Loucy (cell line): ENCODE measurements around the gene IL36B.

Experiments
- H2AFZ ChIP-seq: fragments of 200-600 bp; sonication (generic); 2 replicates; pipeline ENCODE4 v1.6.0; 2016; ENCODE audit warnings: antibody characterized with exemption, mild to moderate bottlenecking, low read length, moderate library complexity
- H3F3A ChIP-seq: fragments of 200-600 bp; 2 replicates; pipeline ENCODE4 v1.6.0; 2016; ENCODE audit warnings: antibody characterized with exemption, low read depth, mild to moderate bottlenecking
- H3K27me3 ChIP-seq: fragments of 200-600 bp; sonication (generic); 2 replicates; pipeline ENCODE4 v1.6.1; 2014; ENCODE audit warnings: low read length, mild to moderate bottlenecking; ENCODE audit not compliant: insufficient read depth, poor library complexity, severe bottlenecking
- H3K36me3 ChIP-seq: fragments of 200-600 bp; sonication (generic); 2 replicates; pipeline ENCODE4 v1.6.1; 2016; ENCODE audit warnings: low read length; ENCODE audit not compliant: insufficient read depth
- H3K4me1 ChIP-seq: fragments of 200-600 bp; sonication (generic); 2 replicates; pipeline ENCODE4 v1.5.1; 2014; ENCODE audit warnings: low read length, mild to moderate bottlenecking; ENCODE audit not compliant: insufficient read depth, poor library complexity, severe bottlenecking
- H3K4me2 ChIP-seq: fragments of 200-600 bp; sonication (generic); 2 replicates; pipeline ENCODE4 v1.6.0; 2014; ENCODE audit warnings: antibody characterized with exemption, low read length, low read depth, mild to moderate bottlenecking; ENCODE audit not compliant: poor library complexity, severe bottlenecking
- H3K4me3 ChIP-seq: fragments of 200-600 bp; sonication (generic); 2 replicates; pipeline ENCODE4 v1.5.1; 2014; ENCODE audit warnings: low read length, mild to moderate bottlenecking, mixed read lengths; ENCODE audit not compliant: poor library complexity, severe bottlenecking
- H3K79me2 ChIP-seq: fragments of 200-600 bp; sonication (generic); 2 replicates; pipeline ENCODE4 v1.6.1; 2014; ENCODE audit warnings: low read length; ENCODE audit not compliant: insufficient read depth
- H3K9ac ChIP-seq: fragments of 200-600 bp; sonication (generic); 2 replicates; pipeline ENCODE4 v1.6.0; 2014; ENCODE audit warnings: mild to moderate bottlenecking, low read depth, low read length, moderate library complexity; ENCODE audit not compliant: poor library complexity, severe bottlenecking
- H3K9me2 ChIP-seq: fragments of 200-600 bp; sonication (generic); replicated peaks from 2 replicates; pipeline ENCODE4 v1.6.1; 2016; ENCODE audit warnings: low read depth, low read length, mixed read lengths
- H3K9me3 ChIP-seq: fragments of 200-600 bp; sonication (generic); 2 replicates; pipeline ENCODE4 v1.6.1; 2014; ENCODE audit warnings: mild to moderate bottlenecking, antibody characterized with exemption, low read length, low read depth; ENCODE audit not compliant: insufficient read depth
- H4K20me1 ChIP-seq: fragments of 200-600 bp; sonication (generic); 2 replicates; pipeline ENCODE4 v1.6.0; 2014; ENCODE audit warnings: antibody characterized with exemption, low read length, mild to moderate bottlenecking; ENCODE audit not compliant: insufficient read depth, poor library complexity, severe bottlenecking
- EZH2phosphoT487 ChIP-seq: fragments of 200-600 bp; IDR thresholded peaks from 2 replicates; pipeline ENCODE4 v1.6.1; 2018; ENCODE audit warnings: antibody characterized with exemption, mild to moderate bottlenecking, moderate library complexity, borderline replicate concordance
- TF ChIP-seq, protein P1 (sequence below): fragments of 200-600 bp; sonication (generic); conservative IDR thresholded peaks from 2 replicates; pipeline ENCODE4 v1.5.1; 2014; ENCODE audit warnings: mild to moderate bottlenecking, antibody characterized with exemption, low read length

The IL36B gene

DNA sequence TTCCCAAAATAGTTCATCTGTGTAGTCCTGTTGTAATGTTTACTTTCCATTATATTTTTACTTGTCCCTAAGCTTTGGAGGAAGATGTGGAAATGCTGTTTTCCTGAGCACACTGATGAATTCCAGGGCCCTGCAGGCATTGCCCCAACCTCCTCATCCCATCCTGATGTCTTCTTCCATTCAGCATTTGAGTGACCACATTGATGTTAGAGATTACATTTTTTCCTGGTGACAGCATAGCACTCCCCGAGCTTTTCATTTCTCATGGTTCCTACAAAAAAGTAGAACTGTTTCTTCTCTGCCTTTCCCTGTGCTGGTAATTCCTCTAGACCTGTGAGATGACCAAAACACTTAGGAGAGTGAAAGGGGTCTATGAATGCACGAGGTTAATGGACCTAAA lies 42.6 kb downstream of the IL36B start:
- no peaks in the 10 kb centered on the region for H3K9me3 ChIP-seq
- H4K20me1 ChIP-seq: no peaks in the 10 kb centered on the region
- H3F3A ChIP-seq: no peaks in the 10 kb centered on the region
- H3K4me2 ChIP-seq: no peak overlapping the region
- TF ChIP-seq, protein P1, sequence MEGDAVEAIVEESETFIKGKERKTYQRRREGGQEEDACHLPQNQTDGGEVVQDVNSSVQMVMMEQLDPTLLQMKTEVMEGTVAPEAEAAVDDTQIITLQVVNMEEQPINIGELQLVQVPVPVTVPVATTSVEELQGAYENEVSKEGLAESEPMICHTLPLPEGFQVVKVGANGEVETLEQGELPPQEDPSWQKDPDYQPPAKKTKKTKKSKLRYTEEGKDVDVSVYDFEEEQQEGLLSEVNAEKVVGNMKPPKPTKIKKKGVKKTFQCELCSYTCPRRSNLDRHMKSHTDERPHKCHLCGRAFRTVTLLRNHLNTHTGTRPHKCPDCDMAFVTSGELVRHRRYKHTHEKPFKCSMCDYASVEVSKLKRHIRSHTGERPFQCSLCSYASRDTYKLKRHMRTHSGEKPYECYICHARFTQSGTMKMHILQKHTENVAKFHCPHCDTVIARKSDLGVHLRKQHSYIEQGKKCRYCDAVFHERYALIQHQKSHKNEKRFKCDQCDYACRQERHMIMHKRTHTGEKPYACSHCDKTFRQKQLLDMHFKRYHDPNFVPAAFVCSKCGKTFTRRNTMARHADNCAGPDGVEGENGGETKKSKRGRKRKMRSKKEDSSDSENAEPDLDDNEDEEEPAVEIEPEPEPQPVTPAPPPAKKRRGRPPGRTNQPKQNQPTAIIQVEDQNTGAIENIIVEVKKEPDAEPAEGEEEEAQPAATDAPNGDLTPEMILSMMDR: no peak
- H2AFZ ChIP-seq: no peak overlapping the region
- no peaks in the 10 kb centered on the region for H3K36me3 ChIP-seq
- H3K79me2 ChIP-seq: no peaks in the 10 kb centered on the region
- no peaks in the 10 kb centered on the region for H3K27me3 ChIP-seq
- no peaks in the 10 kb centered on the region for H3K9me2 ChIP-seq
- no peak overlapping the region for H3K4me3 ChIP-seq
- H3K4me1 ChIP-seq: no peaks in the 10 kb centered on the region
- H3K9ac ChIP-seq: no peak overlapping the region

DNA sequence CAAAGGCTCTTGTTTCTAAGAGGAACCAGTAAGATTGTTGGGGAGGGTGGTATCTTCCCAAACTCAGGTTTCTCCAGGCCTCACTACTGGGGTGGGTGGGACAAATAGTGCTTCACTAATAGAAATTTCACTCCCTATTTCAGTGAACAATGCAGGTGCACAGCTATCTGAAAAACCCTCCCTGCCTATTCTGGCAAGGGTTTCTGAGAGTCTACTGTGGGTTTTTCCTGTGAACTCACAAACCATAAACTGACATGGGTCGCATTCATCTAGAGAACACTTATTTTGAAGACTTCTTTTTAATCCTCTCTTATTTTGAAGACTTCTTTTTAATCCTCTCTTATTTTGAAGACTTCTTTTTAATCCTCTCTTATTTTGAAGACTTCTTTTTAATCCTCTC lies 43.0 kb downstream of the IL36B start:
- H3K4me3 ChIP-seq: no peak overlapping the region
- H3K27me3 ChIP-seq: no peaks in the 10 kb centered on the region
- H3K9ac ChIP-seq: no peak overlapping the region
- no peaks in the 10 kb centered on the region for H3K9me3 ChIP-seq
- no peak for TF ChIP-seq EZH2phosphoT487
- TF ChIP-seq, protein P1: no peak
- no peak overlapping the region for H2AFZ ChIP-seq
- no peaks in the 10 kb centered on the region for H4K20me1 ChIP-seq
- no peak overlapping the region for H3K4me2 ChIP-seq
- no peaks in the 10 kb centered on the region for H3F3A ChIP-seq
- no peaks in the 10 kb centered on the region for H3K36me3 ChIP-seq
- H3K4me1 ChIP-seq: no peaks in the 10 kb centered on the region
- H3K9me2 ChIP-seq: no peaks in the 10 kb centered on the region
- H3K79me2 ChIP-seq: no peaks in the 10 kb centered on the region

DNA sequence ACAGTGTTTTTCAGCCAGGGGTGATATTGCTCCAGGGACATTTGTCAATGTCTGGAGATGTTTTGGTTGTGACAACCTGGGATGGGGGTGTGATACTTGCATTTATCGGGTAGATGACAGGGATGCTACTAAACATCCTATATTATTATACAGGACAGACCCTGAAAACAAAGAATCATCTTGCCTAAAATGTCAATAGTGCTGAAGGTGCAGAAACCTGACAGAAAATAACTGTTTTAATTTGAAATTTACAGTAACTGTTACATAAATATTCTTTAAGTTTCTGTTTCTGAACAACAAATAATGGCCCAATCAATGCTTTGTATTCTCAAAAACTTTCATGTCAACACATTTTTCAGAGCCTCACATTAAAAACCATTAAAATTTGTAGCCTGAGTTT lies 45.4 kb downstream of the IL36B start:
- Histone ChIP-seq H3K9me3 (no peaks in the 10 kb centered on the region), H2AFZ (no peak overlapping the region), H3K36me3 (no peaks in the 10 kb centered on the region), H3K9me2 (no peaks in the 10 kb centered on the region), H3K9ac (no peak overlapping the region), H3K4me3 (no peak overlapping the region), H3K27me3 (peaks cover 16% of the 10 kb centered on the region), H3K4me2 (no peak overlapping the region), H3F3A (no peaks in the 10 kb centered on the region), H3K4me1 (no peaks in the 10 kb centered on the region), H4K20me1 (no peaks in the 10 kb centered on the region), H3K79me2 (no peaks in the 10 kb centered on the region)
- TF ChIP-seq EZH2phosphoT487: no peak
- TF ChIP-seq, protein P1: no peak
